ENCODE measurements around the gene ADAMTSL3.

DNA sequence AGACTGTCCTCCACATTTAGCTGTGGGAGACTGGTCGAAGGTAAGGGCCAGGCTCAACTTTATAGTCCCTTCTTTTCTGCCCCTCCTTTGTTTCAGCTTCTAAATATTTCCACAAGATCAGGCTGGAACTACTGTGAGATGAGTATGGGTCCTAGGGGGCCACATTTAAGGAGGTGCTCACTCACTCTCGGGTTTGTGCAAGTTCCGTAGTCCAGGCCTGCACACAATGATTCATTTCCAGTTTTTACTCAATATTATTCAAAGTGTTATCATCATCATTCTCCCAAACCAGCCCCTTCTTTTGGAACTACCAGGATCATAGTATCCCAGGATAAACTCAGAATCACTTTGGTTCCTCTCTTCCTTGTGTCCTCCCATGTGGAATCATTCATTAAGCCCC is 289.1 kb downstream of the ADAMTSL3 start:
- TF ChIP-seq POLR2AphosphoS5 (IDR thresholded peaks at IDR 0.05; ENCODE audit: low read depth, low read length) (no peak), RCOR1 (IDR thresholded peaks at IDR 0.05; ENCODE audit: low read length) (no peak), EP300 (IDR thresholded peaks at IDR 0.05; ENCODE audit: borderline replicate concordance in 1 of 2, low read depth in 1 of 2, low read length in 1 of 2) (no peak), CHD2 (IDR thresholded peaks at IDR 0.05; ENCODE audit: low read length, partially characterized antibody) (no peak)
- TF ChIP-seq, protein P1, sequence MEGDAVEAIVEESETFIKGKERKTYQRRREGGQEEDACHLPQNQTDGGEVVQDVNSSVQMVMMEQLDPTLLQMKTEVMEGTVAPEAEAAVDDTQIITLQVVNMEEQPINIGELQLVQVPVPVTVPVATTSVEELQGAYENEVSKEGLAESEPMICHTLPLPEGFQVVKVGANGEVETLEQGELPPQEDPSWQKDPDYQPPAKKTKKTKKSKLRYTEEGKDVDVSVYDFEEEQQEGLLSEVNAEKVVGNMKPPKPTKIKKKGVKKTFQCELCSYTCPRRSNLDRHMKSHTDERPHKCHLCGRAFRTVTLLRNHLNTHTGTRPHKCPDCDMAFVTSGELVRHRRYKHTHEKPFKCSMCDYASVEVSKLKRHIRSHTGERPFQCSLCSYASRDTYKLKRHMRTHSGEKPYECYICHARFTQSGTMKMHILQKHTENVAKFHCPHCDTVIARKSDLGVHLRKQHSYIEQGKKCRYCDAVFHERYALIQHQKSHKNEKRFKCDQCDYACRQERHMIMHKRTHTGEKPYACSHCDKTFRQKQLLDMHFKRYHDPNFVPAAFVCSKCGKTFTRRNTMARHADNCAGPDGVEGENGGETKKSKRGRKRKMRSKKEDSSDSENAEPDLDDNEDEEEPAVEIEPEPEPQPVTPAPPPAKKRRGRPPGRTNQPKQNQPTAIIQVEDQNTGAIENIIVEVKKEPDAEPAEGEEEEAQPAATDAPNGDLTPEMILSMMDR (IDR thresholded peaks at IDR 0.05): no peak
- TF ChIP-seq, protein P2, sequence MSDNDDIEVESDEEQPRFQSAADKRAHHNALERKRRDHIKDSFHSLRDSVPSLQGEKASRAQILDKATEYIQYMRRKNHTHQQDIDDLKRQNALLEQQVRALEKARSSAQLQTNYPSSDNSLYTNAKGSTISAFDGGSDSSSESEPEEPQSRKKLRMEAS (IDR thresholded peaks at IDR 0.05; ENCODE audit: low read depth): no peak

All from SK-N-SH (cell line).